HepG2 (cell line): ENCODE measurements around the gene RNF148.

ENCODE experiments used
- CTCF ChIP-seq: sonication (generic); formaldehyde crosslinking; IDR thresholded peaks from 2 replicates; pipeline ENCODE4 v1.5.0; 2020; ENCODE audit warnings: mild to moderate bottlenecking, missing genetic modification reagents, moderate library complexity
- EP300 ChIP-seq, 3 experiments: sonication (generic) in 1 of 3; formaldehyde crosslinking in 1 of 3; IDR thresholded peaks; 2 replicates each; pipeline versions ENCODE4 v1.5.1 to v1.6.1; 2011 to 2020; ENCODE audit warnings: low read depth in 2 of 3, low read length in 2 of 3, borderline replicate concordance in 1 of 3, improper control_type of control experiment in 1 of 3, mild to moderate bottlenecking in 1 of 3, missing genetic modification reagents in 1 of 3, moderate library complexity in 1 of 3
- EZH2 ChIP-seq: conservative IDR thresholded peaks from 2 replicates; pipeline ENCODE4 v1.6.1; 2012; ENCODE audit warnings: mild to moderate bottlenecking, low read depth, low read length, moderate library complexity
- POLR2AphosphoS5 ChIP-seq: IDR thresholded peaks from 2 replicates; pipeline ENCODE4 v1.6.1; 2012; ENCODE audit warnings: low read depth, low read length
- PREB ChIP-seq: sonication (generic); formaldehyde crosslinking; IDR thresholded peaks from 2 replicates; pipeline ENCODE4 v1.4.0; 2020; ENCODE audit warnings: missing genetic modification reagents
- ZBTB49 ChIP-seq: sonication (generic); formaldehyde crosslinking; IDR thresholded peaks from 2 replicates; pipeline ENCODE4 v1.4.0; 2020; ENCODE audit warnings: missing genetic modification reagents, borderline replicate concordance
- ZBTB7A ChIP-seq: sonication (generic); formaldehyde crosslinking; IDR thresholded peaks from 2 replicates; pipeline ENCODE4 v1.8.0; 2022; ENCODE audit warnings: mild to moderate bottlenecking, missing genetic modification reagents
- ZNF503 ChIP-seq: sonication (generic); formaldehyde crosslinking; IDR thresholded peaks from 2 replicates; pipeline ENCODE4 v1.4.0; 2020; ENCODE audit warnings: missing genetic modification reagents

- TF ChIP-seq CTCF (CRISPR knock-in tag) = no peak
- no peak for TF ChIP-seq ZBTB7A (CRISPR knock-in tag)
- no peak for TF ChIP-seq EP300 (IDR thresholded peaks at IDR 0.05; ENCODE audit: low read depth in 2 of 2, low read length in 2 of 2)
- TF ChIP-seq EP300 (CRISPR knock-in tag; IDR thresholded peaks at IDR 0.05; ENCODE audit: borderline replicate concordance) = no peak
- TF ChIP-seq POLR2AphosphoS5 = no peak
- TF ChIP-seq PREB (CRISPR knock-in tag) = no peak
- no peak for TF ChIP-seq EZH2
- TF ChIP-seq ZNF503 (CRISPR knock-in tag) = no peak
- TF ChIP-seq ZBTB49 = no peak
These were observed 12.5 kb upstream of the RNF148 start for GRCh38 chr7:122715183-122715582.
